Left lung (tissue), 10 donors: ENCODE results near the gene ZDHHC8. TPM values are rescaled to one million over a fixed set of nuclear protein-coding genes. Genes with fewer than 3 reads are reported as not detected.

Experiments used
- ATAC-seq: fragments of 200-7000 bp; cut with Tn5 transposase; one replicate; pipeline ENCODE4 v1.9.1; 2020; ENCODE audit warnings: moderate library complexity
- DNase-seq, 4 donors: peaks; one replicate each; pipeline ENCODE4 v3.0.0-alpha.2; 2013 to 2020
- H3K27ac ChIP-seq, 2 donors: fragments of 200-600 bp; sonication (generic) in 1 of 2; one replicate each; pipeline versions ENCODE4 v1.5.0 to v1.8.0; 2020 to 2021
- H3K27me3 ChIP-seq, 2 donors: fragments of 200-600 bp; sonication (generic) in 1 of 2; one replicate each; pipeline versions ENCODE4 v1.5.0 to v1.8.0; 2020 to 2021
- H3K36me3 ChIP-seq, 2 donors: fragments of 200-600 bp; sonication (generic) in 1 of 2; one replicate each; pipeline versions ENCODE4 v1.5.0 to v1.8.0; 2020 to 2021
- H3K4me1 ChIP-seq, 2 donors: fragments of 200-600 bp; one replicate each; pipeline ENCODE4 v1.8.0; 2021
- H3K4me3 ChIP-seq, 2 donors: fragments of 200-600 bp; sonication (generic) in 1 of 2; one replicate each; pipeline versions ENCODE4 v1.5.0 to v1.8.0; 2020 to 2021; ENCODE audit warnings: mild to moderate bottlenecking in 1 of 2
- H3K9me3 ChIP-seq, 2 donors: fragments of 200-600 bp; sonication (generic) in 1 of 2; one replicate each; pipeline versions ENCODE4 v1.5.0 to v1.8.0; 2020 to 2021
- CTCF ChIP-seq, 2 donors: fragments of 200-600 bp; sonication (generic) in 1 of 2; IDR thresholded peaks; one replicate each; pipeline versions ENCODE4 v1.5.0 to v1.8.0; 2021; ENCODE audit warnings: antibody characterized with exemption in 2 of 2
- intact Hi-C, 2 donors: fragments of 100-400 bp; cut with DNase I; formaldehyde crosslinking; loops; one replicate each; pipeline versions ENCODE4 v1.11.2 to v1.14.2; 2022
- polyA plus RNA-seq, 6 donors: library from polyadenylated mRNA; unstranded; fragments of 120-200 nt; gene quantifications; one replicate each; pipeline ENCODE4 v1.2.1, GENCODE V29; 2013; ENCODE audit not compliant: insufficient read length in 6 of 6
- total RNA-seq, 2 donors: library from RNA; stranded (reverse); fragmentation: NEBNext Ultra II Directional; extraction: Animal tissue kit (Norgen Biotek cat#: 25700); gene quantifications; one replicate each; pipeline ENCODE4 v1.2.1, GENCODE V29; 2021
- donor health status: DM: no; HTN: yes; CAD: no.
- donor health status: DM: no; HTN: no; CAD: no.

ZDHHC8 gene
- total and polyA plus RNA-seq, 8 donors, result 34.4 to 81.8 (median 46.1) TPM

GRCh38 chr22:20187777-20188566 is 56.4 kb downstream of the ZDHHC8 start:
- intact Hi-C loops, result no loop called here
- no peak for TF ChIP-seq CTCF (IDR thresholded peaks at IDR 0.05)
- Histone ChIP-seq H3K9me3 (no peaks in the 10 kb centered on the region), H3K36me3 (no peaks in the 10 kb centered on the region), H3K27me3 (no peaks in the 10 kb centered on the region), H3K4me1 (no peaks in the 10 kb centered on the region), H3K4me3 (no peak overlapping the region), H3K27ac (no peak overlapping the region)
- ATAC-seq, result no peak
- DNase-seq, result no peak

GRCh38 chr22:20188567-20188877 is 56.9 kb downstream of the ZDHHC8 start:
- no peak for TF ChIP-seq CTCF (IDR thresholded peaks at IDR 0.05)
- no peak for DNase-seq
- H3K4me3 ChIP-seq, result no peak overlapping the region
- ATAC-seq, result no peak
- H3K27me3 ChIP-seq, result no peaks in the 10 kb centered on the region
- no peaks in the 10 kb centered on the region for H3K9me3 ChIP-seq
- no peaks in the 10 kb centered on the region for H3K36me3 ChIP-seq
- H3K4me1 ChIP-seq, result no peaks in the 10 kb centered on the region
- no peak overlapping the region for H3K27ac ChIP-seq
- intact Hi-C loops, result no loop called here

- no peak overlapping the region for H3K4me3 ChIP-seq
- H3K9me3 ChIP-seq, result no peaks in the 10 kb centered on the region
- intact Hi-C loops, result no loop called here
Observed at GRCh38 chr22:20191000-20191515, 59.5 kb downstream of the ZDHHC8 start.

GRCh38 chr22:20191803-20192202 is 60.2 kb downstream of the ZDHHC8 start:
- no peaks in the 10 kb centered on the region for H3K9me3 ChIP-seq
- no peak overlapping the region for H3K27ac ChIP-seq
- H3K4me3 ChIP-seq, result no peak overlapping the region
- no peak for TF ChIP-seq CTCF (IDR thresholded peaks at IDR 0.05)
- intact Hi-C loops, result no loop called here
- ATAC-seq (no peak), DNase-seq (no peak)
- H3K36me3 ChIP-seq, result no peaks in the 10 kb centered on the region
- H3K27me3 ChIP-seq, result no peaks in the 10 kb centered on the region
- no peaks in the 10 kb centered on the region for H3K4me1 ChIP-seq

More at GRCh38 chr22:20191000-20191515, 59.5 kb downstream of the ZDHHC8 start:
- no peaks in the 10 kb centered on the region for H3K27me3 ChIP-seq
- DNase-seq (no peak), ATAC-seq (no peak)
- no peaks in the 10 kb centered on the region for H3K4me1 ChIP-seq
- H3K27ac ChIP-seq, result no peak overlapping the region
- no peaks in the 10 kb centered on the region for H3K36me3 ChIP-seq
- TF ChIP-seq CTCF (IDR thresholded peaks at IDR 0.05), result no peak

GRCh38 chr22:20192293-20192971 is 60.8 kb downstream of the ZDHHC8 start:
- no peak overlapping the region for H3K4me3 ChIP-seq
- H3K4me1 ChIP-seq, result no peaks in the 10 kb centered on the region
- no peaks in the 10 kb centered on the region for H3K9me3 ChIP-seq
- no peak overlapping the region for H3K27ac ChIP-seq
- TF ChIP-seq CTCF (IDR thresholded peaks at IDR 0.05), result no peak
- DNase-seq (no peak), ATAC-seq (no peak)
- intact Hi-C loops, result no loop called here
- no peaks in the 10 kb centered on the region for H3K36me3 ChIP-seq
- H3K27me3 ChIP-seq, result no peaks in the 10 kb centered on the region
